HG03039 (cell line): ENCODE measurements around the gene CDK5RAP2.
"Not testable (repeated sequence)": the region's sequence is repeated elsewhere in the genome, so short reads cannot be mapped to it uniquely, and the experiment has no call there.

Source experiments
- ATAC-seq: cut with Tn5 transposase; IDR thresholded peaks from one replicate; pipeline ENCODE4 v1.9.1; 2021; ENCODE audit warnings: mild to moderate bottlenecking, moderate library complexity; ENCODE audit not compliant: unreplicated experiment

CDK5RAP2 gene

DNA sequence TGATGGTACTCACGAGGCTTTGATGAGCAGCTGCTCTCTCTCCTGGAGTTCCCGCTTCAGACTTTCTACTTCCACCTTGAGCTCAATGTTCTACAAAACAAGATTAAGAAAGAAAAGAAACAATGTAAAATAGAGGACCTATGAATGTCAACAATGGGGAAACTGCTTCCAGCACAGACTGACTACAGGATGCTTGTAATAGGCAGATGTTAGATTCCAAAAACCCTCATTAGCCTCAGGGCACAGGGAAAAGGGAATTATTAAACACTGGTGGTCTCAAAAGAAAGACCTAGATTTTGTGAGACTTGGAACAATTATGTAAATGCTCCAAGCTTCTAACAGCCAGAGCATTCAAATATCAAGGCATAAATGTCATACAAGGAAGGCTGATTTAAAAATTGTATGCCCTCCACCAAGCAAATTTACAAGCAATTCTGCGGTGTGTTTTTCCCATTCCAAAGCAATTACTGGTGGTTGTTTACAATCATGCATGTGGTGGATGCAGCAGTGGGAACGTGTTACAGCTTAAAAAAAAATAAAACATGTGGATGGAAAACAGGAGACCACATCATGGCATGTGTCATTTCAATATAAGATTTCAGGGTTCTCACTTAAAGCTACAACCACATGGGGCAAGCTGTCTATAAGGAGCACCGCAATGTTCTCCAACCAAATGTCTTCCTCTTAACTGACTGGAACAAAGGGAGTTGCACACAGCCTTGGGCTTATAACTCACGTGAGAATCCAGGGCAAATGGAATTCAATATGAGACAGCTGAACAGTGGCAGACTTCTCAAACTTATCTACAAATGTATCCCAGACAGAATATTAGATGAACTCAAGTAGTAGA lies 34.0 kb downstream of the CDK5RAP2 start:
- no peak for ATAC-seq

DNA sequence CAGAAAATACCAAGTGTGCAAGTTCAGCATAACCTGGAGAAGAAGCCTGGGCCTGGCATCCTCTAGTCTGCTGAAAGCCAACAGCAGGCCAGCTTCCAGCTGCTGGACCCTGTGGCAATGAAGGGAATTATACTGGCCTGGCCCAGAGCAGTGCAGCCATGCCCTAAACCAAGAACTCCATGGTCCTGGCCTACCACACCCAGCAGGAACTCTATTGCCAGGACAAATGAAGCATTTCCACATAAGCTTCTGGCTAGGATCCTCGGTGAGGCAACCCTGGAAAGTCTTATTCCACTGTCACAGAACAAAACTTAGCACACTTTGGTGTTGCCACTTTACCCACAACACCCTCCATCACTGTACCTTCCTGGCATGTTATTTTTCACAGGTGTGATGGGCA lies 35.5 kb downstream of the CDK5RAP2 start:
- ATAC-seq: no peak

DNA sequence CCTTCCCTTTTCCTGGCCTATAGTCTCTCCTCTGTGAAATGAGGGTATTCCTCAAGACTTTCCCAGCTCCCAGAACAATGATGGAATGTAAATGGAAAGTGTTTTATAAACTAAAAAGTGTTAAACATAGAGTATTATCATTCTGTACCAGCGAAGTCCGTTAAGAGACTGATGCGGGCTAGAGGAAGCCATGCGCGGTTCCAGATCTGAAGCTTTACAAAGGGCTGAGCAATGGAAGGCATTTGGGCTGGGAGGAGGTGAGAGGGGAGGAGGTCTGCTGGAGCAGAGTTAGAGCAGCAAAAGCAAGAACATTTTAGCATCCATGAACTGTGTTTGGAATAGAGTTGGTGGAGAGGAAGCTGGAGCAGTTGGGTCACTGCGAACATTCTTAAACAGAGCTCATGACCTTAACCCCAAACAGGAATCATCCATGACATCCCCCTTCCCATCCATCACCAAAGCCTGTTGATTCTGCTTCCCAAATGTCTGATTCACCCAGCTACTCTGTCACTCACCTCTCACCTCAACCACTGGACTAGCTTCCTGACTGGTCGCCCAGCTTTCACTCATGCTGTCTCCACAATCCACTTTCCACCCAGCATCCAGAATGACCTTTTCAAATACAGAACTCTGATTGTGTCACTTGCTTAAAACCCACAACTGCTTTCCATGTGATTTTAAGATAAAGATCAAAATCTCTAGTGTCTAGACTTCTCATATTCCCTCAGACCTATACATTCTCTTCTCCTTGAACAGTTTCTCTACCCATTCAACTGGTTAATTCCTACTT lies 37.1 kb downstream of the CDK5RAP2 start:
- no peak for ATAC-seq

DNA sequence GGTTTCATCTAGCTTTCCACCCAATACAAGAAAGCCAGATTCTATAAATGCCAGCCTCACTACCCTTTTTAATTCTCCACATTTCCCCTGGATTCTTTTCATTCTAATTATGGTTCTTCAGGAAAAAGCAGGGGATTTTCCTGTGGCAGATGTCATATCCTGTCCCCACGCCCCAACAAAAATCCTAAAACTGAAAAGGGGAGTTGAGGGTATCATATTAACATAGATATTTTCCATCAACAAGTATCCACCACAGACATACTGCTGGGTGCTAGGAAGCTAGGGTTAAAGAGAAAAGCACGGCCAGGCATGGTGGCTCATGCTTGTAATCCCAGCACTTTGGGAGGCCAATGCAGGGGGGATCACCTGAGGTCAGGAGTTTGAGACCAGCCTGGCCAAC lies 38.0 kb downstream of the CDK5RAP2 start:
- ATAC-seq: no peak

DNA sequence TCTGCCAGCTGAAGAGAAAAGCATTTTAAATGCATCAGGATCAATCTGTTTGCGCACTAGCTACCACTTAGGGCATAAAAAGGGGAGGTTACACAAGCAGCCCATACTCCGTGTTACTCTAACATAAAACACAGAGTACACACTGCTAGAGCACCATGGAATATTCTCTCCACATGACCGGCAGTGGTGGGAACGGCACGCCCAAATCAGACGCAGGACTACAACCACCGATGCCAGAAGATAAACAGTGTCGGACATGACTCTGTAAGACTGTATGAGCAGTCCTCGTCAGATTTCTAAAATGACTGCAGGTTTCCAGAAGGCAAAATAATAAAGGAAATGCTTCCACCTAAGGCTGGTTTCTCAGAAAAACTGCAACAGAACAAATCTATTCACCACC lies 40.0 kb downstream of the CDK5RAP2 start:
- no peak for ATAC-seq

DNA sequence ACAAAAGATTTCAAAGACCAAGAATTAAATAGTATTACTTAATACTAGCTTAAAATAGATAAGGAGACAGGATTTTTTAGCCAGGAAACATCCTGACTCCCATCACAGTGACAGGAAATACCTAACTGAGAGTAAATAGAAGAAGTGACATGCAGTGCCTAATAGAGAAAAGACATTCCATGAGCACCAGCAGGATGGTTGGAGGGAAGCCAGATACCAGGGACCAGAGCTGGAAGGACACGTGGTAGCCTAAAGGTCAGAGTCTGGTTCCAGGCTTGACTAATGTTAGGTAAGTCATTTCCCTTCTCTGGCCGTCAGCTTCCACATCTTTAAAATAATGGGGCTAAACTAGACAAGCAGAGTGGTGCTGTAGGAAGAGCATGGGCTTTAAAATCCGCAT lies 41.6 kb downstream of the CDK5RAP2 start:
- no peak for ATAC-seq

DNA sequence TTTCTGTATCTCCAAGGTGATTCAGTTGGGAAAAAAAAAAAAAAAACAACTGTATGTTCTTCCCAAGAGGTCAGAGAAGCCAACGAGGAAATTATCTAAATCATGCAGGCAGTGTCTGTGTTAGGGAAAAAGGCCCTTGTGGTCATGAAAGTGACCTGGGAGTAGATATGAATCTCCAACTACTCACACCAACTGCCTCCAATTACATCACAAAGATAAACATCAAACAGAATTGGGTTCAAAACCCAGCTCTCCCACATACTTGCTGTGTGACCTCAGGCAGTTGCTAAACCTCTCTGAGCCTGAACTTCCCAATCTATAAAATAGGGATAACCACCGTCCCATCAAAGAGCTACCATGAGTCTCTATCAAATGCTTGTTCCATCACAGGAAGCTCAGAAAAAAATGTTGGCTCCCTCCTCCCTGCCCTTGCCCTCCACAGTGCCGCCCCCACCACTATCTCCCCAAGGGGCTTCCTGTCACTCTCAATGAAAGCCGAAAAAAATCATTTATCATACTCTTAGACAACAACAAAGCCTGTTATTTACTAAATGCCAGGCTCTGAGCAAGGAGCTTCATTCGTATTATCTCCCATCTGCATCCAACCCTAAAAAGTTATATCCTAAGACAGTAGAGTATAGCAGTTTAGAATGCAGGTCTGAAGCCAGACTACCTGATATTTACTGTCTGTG lies 42.9 kb downstream of the CDK5RAP2 start:
- ATAC-seq: no peak

DNA sequence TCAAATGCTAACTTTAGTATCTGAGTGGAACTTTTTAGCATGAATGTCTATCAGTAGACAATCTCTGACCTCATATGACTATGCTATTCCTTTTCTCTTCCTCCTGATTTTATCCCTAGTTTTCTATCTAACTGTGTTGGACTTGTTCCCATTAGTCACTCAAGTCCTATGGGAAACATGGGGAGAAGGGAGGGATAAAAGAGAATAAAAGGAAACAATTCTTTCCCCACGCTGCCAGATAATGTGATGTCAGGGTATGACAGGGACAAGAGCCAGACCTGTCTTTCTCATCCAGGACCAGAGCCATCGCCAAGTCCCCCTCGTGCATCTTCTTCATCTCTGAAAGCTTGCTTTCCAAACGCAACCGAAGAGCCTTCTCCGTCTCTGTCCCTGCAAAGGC lies 43.9 kb downstream of the CDK5RAP2 start:
- ATAC-seq: no peak

DNA sequence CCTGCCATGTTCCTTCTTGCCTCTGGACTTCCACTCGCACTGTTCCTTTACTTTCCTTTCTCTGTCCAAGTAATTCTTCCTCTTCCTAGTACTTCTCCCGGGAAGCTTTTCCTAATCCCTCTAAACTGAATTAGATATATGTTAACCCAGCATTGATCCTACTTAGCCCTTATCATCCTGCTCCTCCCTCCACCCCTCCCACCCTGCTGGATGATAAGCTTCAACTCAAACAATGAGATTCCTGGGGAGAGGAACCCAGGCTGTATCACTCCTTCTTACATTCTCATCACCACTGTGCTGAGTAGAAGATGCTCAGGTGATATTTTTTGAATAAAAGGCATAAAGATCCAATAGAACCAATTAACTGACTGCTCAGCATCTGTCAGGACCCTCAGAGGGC lies 45.7 kb downstream of the CDK5RAP2 start:
- no peak for ATAC-seq

DNA sequence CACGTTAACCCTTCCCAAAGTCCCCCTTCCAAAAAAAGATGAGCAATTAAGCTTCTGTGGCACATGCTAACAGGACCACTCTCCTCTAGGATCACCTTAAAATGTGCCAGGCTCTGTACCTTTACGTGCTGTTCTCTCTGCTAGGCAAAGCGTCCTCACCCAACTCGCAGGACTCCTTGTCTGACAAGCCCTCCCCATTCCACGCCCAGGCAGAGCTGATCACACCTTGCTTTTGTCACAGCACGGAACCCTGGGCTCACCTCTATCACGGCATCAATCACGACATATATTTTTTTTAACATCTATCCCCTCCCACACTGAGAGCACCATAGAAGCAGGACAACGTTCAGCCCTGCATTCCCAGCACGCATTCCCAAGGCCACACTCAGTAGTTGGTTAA lies 47.1 kb downstream of the CDK5RAP2 start:
- ATAC-seq: no peak

DNA sequence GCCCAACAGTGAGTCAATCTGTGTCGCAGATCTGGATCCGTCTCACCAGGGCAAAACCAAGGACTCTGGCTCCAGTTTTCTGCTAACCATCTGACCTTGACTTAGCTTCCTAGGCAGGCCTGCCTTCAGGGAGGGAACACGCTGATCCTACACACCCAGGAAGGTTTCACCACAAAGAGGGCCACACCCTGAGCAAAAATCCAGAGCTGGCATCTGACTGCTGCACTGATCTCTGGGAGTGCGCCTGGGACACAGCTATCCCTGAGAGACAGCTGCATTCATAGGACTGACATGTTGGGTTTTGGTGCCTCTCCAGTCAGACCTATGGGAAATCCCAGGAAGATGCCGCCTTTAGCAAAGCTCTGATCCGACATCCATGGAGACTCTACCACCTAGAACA lies 47.5 kb downstream of the CDK5RAP2 start:
- ATAC-seq: no peak

DNA sequence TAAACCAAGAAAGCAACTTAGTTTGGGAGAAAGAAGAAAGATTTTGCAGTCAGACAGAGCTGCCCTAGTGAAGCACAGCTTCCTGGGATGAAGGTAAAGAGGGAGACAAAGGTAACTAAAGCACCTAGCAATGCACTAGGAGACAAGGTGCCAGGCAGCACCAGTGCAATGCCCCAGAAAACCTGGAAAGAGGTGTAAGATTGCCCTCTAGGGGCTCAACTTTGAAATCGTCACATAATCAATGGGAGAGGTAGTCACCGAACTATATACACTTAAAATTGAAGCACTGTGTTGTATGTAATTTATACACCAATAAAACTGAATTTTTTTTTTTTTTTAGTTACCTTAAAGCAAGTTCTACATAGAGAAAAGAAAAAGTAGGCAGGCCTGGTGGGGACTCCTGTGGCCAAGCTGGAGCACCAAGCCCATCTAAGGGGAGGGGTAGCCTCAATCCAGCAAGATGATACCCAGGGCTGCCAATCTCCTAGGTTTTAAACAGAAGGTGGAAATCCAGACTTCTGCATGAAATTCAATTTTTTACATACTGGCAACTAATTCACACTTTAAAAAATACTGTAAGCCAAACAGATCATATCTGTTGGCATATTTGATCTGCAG lies 48.2 kb downstream of the CDK5RAP2 start:
- no peak for ATAC-seq

DNA sequence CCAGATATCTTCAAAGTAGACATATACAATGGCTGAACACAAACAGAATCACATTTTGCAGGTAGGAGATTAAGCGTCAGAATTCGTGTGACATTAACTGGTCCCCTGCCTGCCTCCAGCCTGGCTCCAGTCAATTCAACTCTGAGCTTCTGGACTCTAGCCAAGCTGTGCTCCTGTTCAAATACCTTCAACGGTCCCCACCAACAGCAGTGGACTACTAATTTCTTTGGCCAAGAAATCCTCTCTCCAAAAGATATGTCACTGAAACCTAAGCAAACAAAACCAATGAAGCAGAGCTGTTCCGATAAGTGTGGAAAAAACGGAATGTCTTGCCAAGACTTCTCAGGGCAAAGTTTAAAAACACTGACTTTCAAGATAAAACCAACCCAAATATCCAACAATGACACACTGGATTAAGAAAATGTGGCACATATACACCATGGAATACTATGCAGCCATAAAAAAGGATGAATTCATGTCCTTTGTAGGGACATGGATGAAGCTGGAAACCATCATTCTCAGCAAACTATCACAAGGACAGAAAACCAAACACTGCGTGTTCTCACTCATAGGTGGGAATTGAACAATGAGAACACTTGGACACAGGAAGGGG lies 49.6 kb downstream of the CDK5RAP2 start:
- not testable (repeated sequence) for ATAC-seq

DNA sequence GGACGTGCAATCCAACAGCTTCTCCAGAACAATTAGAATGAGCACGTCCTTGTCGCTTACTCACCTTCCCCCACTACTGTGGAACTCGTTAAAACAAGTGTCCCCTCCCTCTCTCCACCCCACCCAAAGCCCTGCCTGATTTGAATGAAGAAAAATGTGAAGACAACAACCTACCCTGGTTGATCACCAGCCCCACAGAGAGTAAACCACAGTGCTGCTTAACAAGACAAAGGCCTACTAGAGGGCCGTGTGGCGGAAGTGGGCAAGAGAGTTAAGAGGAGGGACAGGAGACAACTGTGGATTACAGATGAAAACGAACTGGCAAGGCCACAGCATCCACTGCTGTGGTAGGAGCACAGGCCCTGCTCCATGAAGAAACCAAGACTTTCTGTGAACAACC lies 51.1 kb downstream of the CDK5RAP2 start:
- no peak for ATAC-seq

DNA sequence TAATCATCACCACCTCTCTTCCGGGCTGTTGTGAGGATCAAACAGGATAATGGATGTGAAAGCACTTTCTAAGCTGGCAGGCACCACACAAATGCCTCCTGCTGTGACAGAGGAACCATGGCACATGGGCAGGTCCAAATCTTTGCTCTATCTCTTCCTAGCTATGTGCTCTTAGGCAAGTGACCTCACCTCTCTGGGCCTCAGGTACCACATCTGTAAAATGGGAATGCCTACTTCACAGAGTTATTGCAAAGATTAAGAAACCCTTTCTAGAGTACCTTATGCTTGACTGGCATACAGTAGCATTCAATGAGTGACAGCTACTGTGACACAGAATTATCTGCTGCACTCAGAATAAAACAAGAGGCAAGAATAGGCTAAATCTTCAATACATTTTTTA lies 51.6 kb downstream of the CDK5RAP2 start:
- no peak for ATAC-seq

DNA sequence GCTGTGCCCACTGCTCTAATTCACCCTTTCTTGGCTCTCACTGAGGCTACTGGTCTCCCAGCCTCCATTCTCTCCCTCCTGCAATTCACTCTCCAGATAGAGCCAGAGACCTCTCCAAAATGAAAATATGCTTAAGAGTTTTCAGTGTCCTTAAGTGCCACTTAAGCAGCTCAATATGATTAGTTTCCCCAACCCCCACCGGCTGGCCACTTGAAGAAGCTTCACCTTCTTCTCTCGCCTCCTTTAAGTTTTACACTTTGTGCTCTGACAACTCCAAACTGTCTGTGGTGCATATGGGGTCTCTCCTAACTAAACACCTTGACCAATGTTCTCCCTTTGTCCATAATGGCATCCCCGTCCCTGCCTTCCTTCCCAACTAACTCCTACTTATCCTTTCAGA lies 53.4 kb downstream of the CDK5RAP2 start:
- no peak for ATAC-seq

DNA sequence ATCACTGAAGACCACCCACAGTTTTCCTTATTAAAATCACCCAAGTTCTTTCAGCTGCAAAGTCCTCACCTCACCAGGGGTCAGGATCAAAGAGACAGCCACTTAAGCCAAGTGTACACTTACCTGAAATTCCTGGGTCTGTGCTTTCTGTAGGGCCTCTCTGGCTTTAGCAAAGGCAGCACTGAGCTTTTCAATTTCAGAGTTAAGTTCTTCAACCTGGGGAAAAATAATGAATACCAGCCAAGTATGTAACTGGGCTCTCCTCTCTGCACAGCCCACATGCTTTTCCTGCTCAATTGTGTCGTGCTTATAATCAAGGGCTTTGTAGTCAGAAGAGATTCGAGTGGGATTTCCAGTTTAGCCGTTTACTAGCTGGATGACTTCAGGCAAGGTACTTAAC lies 55.1 kb downstream of the CDK5RAP2 start:
- ATAC-seq: no peak

DNA sequence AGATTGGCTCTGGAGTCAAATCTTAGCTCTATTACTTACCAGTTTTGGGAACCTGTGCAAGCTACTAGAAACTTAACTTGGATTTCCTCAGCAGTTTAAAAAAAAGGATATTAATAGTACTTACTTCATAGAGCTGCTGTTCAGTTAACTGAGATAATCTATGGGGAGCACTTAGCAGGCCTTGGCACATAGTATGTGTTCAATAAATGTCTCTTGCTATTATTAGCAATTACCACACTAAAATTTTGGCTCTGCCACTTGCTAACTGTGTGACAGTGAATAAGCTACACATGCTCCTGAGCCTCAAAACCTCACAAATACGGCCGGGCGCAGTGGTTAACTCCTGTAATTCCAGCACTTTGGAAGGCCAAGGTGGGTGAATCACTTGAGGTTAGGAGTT lies 55.9 kb downstream of the CDK5RAP2 start:
- no peak for ATAC-seq

DNA sequence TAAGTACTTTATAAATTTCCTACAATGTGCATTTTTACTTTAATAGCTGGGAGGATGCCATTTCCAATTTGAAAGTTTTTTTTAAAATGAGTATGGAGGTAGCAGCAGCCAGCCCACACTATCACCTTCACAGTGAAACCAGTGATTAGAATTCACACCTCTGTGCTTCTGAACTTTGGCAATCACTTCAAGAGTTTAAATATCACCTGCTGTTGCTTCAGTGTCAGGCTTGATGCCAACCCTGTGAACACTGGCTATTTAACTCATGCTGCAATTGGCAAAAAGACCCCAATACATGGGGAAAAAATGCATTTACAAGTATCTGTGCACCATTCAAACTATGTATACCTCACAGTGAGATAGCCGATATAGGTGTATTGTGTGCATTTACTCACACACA lies 57.4 kb downstream of the CDK5RAP2 start:
- no peak for ATAC-seq

DNA sequence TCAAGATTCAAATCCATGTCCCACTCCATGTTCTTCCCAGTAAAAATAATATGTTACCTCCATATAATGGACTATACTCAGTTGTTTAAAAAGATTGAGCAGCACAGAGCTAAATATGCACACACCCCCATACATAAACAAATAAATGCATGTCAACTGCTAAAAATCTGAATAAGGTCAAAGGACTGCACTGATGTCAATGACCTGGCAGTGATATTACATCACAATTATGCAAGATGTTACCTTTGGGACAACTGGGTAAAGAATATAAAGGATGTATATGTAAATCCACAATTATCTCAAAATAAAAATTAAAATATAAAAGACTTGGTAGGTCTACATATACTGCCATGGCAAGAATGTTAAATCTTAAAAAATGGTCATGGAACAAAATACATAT lies 57.9 kb downstream of the CDK5RAP2 start:
- no peak for ATAC-seq

DNA sequence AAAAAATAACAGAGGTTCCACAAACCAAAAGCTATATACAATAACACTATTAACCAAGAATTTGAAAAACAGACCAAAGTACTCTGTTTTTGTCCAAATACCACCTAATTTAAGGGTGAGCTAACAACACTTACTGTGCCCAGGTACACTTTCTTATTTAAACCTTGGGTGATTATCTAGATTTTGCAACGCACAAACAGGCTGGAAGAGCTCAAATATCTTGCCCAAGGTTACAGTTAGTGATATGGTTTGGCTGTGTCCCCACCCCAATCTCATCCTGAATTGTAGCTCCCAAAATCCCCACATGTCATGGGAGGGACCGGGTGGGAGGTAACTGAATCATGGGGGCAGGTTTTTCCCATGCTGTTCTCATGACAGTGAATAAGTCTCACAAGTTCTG lies 58.9 kb downstream of the CDK5RAP2 start:
- ATAC-seq: no peak
